ENCODE data around the gene PPP1R12B. TPM values are rescaled to one million over a fixed set of nuclear protein-coding genes. Genes with fewer than 3 reads are reported as not detected.
"Not testable (repeated sequence)": the region's sequence is repeated elsewhere in the genome, so short reads cannot be mapped to it uniquely, and the experiment has no call there.

The PPP1R12B gene
- total RNA-seq, 1 experiment from 2014 or later: 1.2 TPM

DNA sequence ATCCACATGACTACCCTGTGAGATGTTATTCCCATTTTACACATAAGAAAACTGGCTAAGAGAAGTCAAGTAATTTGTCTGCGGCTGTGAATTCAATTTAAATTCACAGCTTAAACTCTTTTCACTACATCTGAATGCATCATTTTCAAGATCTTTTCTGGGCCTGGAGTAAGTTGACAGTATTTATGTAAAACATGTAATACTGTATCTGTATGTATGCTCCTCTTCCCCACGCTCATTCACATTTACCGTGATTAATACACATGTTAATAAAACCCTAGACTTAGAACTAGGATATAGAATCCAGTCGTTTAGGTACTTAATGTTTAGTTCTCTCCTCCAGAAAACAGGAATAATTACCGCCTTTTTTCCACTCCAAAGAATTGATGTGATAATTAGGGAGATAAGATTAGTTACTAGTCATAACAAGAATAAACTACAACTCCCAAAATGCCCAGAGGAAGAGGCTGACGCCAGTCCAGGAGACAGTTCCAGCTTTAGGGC lies 442 bp upstream of the PPP1R12B start:
- no peak for DNase-seq (ENCODE audit: low read depth)

DNA sequence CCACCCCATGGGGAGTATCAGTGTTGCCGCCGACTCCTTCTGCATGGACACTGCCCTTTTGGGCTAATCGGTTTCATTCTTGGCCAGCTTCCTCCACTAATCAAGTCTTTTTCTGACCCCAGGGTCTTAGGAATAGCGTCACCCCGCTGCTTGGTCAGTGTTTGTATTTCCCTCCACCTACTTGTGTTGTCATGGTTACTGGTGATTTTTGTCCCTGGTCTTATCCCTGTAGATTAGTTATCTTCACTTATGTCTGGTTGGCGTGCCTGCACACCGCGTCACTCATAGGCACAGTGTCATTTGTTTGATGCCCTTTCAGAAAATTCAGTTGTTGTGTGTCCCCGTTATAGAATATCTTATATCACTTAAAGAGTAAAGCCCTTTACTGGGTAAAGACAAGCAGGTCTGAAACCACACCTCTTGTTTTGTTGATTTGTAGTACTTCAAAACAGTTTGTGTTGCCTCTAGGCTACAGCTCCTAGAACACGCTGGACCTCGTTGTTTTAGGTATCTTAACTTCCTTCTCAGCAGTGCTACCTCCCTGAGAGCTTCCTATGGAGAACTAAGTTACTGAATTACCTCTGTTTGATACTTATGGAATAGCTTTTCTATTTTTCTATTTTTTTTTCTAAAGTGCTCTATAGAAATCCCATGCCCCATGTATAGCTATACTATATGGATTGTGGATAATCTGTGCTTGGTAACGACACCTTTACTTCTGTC lies 868 bp downstream of the PPP1R12B start:
- peak; percentile 37 for DNase-seq (ENCODE audit: low read depth)

DNA sequence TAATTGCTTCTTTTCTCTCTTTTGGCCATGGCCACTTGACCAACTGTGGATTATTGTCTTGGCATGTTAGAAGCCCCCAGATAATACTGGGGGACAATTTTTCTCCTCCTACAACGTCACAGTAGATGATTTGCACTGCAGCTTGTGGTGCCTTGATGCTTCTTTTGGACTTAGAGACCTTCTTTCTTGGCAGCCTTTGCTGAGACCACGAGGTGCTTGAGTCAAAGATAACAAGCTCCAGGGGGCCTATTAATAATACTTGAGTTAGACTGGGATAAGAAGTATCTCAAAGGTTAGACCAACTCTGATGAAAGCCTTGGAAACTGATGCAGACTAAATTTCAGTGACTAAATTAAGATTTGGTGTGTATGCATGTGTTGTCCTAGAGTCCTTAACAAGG lies 3.2 kb downstream of the PPP1R12B start:
- no peak for DNase-seq (ENCODE audit: low read depth)

DNA sequence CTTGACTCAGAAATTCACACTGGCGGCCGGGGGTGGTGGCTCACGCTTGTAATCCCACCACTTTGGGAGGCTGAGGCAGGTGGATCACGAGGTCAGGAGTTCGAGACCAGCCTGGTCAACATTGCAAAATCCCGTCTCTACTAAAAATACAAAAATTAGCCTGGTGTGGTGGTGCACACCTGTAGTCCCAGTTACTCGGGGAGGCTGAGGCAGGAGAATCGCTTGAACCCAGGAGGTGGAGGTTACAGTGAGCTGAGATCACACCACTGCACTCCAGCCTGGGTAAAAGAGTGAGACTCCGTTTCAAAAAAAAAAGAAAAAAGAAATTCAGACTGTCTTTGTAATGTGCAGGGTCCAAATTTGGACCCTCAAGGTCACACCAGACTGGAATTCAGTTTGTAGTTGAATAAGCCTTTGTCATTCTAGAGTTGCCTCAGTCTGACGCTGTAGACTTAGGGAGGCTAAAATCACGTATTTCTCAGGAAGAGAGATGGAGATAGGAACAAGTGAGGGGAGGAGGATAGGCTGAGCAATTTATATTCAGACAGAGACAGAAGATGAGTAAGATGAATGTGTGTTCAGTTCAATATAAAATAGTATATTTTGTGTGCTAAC lies 4.2 kb downstream of the PPP1R12B start:
- not testable (repeated sequence) for DNase-seq (ENCODE audit: low read depth)

- no peak for DNase-seq (ENCODE audit: low read depth)
These were observed 7.5 kb downstream of the PPP1R12B start for GRCh38 chr1:202355944-202356553.

DNA sequence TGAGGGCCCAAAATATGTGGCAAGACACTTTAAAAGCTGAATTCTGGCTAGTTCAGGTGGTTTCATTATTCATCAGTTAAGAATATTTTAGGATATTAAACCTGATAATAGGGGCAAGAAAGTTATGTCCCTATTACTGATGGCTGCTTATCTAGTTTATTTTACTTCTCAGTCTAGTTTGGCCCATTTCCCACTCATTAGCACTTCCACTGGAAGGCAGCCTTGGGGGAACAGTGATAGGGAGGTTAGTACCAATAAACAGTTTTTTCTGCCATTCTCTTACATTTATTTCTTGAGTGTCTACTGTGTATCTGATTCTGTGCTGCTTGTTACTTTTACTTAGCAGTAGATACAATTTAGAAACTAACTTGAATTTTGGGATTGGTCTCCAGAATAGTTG lies 9.0 kb downstream of the PPP1R12B start:
- no peak for DNase-seq (ENCODE audit: low read depth)

DNA sequence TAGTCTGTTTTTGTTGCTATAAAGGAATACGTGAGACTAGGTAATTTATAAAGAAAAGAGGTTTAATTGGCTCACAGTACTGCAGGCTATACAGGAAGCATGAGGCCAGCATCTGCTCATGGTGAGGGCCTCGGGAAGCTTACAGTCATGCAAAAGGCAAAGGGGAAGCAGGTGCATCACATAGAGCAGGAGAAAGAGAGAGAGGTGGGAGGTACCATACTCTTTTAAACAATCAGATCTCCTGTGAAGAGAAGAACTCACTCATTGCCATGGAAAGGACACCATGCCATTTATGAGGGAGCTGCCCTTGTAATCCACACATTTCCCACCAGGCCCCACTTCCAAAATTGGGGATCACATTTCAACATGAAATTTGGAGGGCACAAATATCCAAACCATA lies 12.7 kb downstream of the PPP1R12B start:
- no peak for DNase-seq (ENCODE audit: low read depth)

GRCh38 chr1:202361701-202362100 lies 13.2 kb downstream of the PPP1R12B start:
- DNase-seq (ENCODE audit: low read depth): no peak

- no peak for DNase-seq (ENCODE audit: low read depth)
These were observed 13.7 kb downstream of the PPP1R12B start for GRCh38 chr1:202362212-202362611.

GRCh38 chr1:202365092-202365815 lies 16.8 kb downstream of the PPP1R12B start:
- peak; percentile 36 for DNase-seq (ENCODE audit: low read depth)

DNA sequence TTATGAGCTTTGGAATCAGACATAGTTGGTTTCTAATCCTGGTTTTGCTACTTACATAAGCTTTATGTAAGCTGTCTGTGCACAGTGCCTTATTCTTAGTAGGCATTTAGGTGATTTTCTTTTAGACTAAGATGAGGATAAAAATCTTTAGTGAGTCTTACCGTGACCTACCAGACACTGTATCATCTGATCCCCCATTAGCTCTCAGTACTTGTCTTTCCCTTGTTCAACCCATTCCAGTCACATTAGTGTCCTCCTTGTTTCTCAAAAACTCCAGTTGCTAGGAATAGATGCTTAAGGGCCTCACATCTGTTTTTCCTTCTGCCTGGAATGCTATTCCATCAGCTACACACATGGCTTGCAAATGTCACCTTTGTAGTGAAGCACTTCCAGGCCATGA lies 18.8 kb downstream of the PPP1R12B start:
- no peak for DNase-seq (ENCODE audit: low read depth)

GRCh38 chr1:202370906-202371305 lies 22.4 kb downstream of the PPP1R12B start:
- DNase-seq (ENCODE audit: low read depth): not testable (repeated sequence)

- no peak for DNase-seq (ENCODE audit: low read depth)
These were observed 25.6 kb downstream of the PPP1R12B start for GRCh38 chr1:202374099-202374498.

GRCh38 chr1:202375175-202375574 lies 26.7 kb downstream of the PPP1R12B start:
- not testable (repeated sequence) for DNase-seq (ENCODE audit: low read depth)

DNA sequence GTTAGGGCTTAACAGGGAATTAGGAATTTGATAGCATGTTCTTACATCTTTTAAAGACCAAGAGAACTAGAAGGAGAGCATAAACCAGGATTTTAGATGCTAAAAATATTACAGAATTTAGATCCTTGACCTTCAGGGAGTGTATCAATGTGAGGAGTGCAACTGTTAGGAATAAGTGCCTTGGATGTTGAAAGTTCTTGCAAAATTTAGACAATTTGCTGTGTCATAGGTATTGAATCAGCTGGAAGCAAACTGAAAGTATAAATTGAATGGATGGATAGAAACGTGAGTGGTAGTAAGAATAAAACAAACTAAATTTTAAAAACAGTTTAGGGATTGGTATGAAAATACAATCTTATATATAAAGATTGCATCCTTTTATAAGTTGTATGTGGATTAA lies 27.7 kb downstream of the PPP1R12B start:
- no peak for DNase-seq (ENCODE audit: low read depth)

DNA sequence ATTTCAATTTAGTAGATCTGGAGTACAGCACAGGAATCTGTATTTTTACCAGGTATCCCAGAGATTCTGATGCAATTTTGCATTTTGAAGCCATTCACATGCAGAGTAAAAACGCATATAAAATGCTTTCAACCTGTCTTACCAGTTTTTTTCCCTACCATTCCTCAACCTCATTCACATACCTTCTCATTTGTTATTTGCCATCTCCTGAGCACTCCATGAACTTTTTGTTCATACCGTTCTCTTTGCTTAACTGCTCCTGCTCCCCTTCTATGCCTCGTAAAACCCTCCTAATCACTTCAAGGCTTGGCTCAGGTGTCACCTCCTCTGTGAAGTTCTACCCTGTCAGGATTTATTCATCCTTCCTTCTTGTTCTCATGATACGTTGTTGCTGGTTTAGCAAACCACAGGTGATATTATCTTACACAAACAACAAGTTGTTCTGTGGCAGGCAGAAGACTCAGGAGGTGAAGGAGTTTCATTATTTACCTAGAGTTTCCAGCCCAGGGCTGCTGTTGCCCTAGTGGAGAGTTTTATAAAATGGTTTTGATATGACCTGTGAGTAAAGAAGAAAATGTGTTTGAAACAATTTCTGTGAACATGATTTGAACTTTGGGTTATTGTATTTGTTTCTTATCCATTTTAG lies 31.5 kb downstream of the PPP1R12B start:
- not testable (repeated sequence) for DNase-seq (ENCODE audit: low read depth)

DNA sequence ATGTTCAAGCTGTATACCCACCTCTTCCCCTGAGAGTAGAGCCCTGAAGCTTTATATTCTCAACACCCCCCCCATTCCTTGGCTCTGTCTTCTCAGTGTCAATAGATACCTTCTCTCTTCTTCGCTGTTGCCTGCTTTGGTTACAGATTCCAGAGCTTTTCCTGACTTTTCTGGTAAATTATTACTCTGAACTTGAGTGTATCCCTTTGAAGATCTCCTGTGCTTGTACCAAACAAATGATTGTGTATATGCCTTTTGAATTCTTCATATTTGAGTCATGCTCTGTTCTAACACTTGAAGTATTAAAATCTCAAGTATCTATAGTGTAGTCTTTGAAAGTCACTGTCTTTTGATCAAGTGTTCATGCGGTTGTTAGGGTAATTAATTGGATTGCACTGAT lies 32.0 kb downstream of the PPP1R12B start:
- DNase-seq (ENCODE audit: low read depth): not testable (repeated sequence)

DNA sequence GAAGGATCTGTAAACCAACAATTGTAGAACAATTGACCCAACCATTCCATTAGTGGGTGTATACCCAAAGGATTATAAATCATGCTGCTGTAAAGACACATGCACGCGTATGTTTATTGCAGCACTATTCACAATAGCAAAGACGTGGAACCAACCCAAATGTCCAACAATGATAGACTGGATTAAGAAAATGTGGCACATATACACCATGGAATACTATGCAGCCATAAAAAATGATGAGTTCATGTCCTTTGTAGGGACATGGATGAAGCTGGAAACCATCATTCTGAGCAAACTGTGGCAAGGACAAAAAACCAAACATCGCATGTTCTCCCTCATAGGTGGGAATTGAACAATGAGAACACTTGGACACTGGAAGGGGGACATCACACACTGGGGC lies 33.4 kb downstream of the PPP1R12B start:
- DNase-seq (ENCODE audit: low read depth): not testable (repeated sequence)

DNA sequence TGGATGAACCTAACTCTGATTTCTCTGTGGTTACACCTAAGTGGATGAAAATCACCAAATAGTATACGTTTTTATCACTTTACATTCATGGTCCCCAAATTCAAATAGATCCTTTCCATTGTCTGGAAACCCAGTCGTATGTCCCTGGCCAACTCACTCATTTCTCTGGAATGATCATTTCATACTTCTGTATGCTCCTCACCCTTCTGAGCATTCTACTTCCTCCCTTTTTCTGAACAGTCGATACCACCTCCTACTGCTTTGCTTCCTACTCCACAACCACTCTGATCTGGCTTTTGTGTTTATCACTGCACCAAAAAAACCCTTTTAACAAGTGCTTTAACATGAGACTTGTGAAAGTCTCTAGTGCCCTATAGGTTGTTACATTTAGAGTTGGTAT lies 47.3 kb downstream of the PPP1R12B start:
- peak; percentile 18 for DNase-seq (ENCODE audit: low read depth)

DNA sequence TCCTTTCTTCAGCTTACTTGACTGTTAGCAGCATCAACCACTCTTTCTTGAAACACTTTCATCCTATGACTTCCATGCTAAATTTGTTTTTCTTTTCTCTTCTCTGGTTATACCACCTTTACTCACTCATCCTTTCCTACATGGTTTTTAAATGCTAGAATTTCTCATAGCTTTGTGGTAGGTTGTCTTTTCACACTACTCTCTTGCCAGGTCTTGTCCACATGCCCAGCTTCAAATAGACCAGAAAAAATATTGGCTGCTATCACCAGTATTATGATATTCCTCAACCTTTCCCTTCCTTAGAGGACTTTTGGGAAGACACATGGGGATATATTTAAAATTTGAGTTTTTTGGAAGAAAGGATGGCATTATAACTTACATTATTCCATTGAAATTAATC lies 48.8 kb downstream of the PPP1R12B start:
- no peak for DNase-seq (ENCODE audit: low read depth)

- DNase-seq (ENCODE audit: low read depth): not testable (repeated sequence)
These were observed 49.9 kb downstream of the PPP1R12B start for GRCh38 chr1:202398439-202398838.

All from HT1080 (cell line).